Uterine smooth muscle cell (primary cell): Measurements from ENCODE around the gene ICAM2. TPM values are rescaled to one million over a fixed set of nuclear protein-coding genes. Genes with fewer than 3 reads are reported as not detected.

Source experiments
- total RNA-seq: library from RNA; depleted of rRNA; stranded (reverse); fragments of >200 nt; gene quantifications from 2 replicates; pipeline ENCODE4 v1.2.3, GENCODE V29; 2014

The ICAM2 gene
- 1.2 and 3.4 TPM in 2 replicates for total RNA-seq

GRCh38 chr17:64020056-64020766 is at the start of gene ICAM2:
ICAM2 (minus strand) TSS chr17:64020633; CDS start chr17:64006691, 13,942 bp downstream.

GRCh38 chr17:63998050-63998720 is 22.2 kb downstream of the ICAM2 start, which contains the start of gene PRR29:
PRR29 (plus strand) TSS chr17:63998351; CDS start chr17:63998365, 14 bp downstream.

GRCh38 chr17:63972796-63973195 is 47.6 kb downstream of the ICAM2 start, which contains the start of gene SCN4A:
SCN4A (minus strand) TSS chr17:63972918; CDS start chr17:63972841, 77 bp downstream.

Other genes starting within 250 kb of the ICAM2 start
- gene CCDC47, start 247.0 kb downstream of the ICAM2 start, total RNA-seq, result 88.6 and 100 TPM in 2 replicates
- gene DDX42, start 246.5 kb downstream of the ICAM2 start, total RNA-seq, result 75.2 and 78.4 TPM in 2 replicates
- 54.9 and 99.6 TPM in 2 replicates for gene PSMC5, start 193.2 kb downstream of the ICAM2 start, total RNA-seq
- 63.1 and 73.0 TPM in 2 replicates for gene FTSJ3, start 193.0 kb downstream of the ICAM2 start, total RNA-seq
- gene SMARCD2, start 177.9 kb downstream of the ICAM2 start, total RNA-seq, result 78.2 and 108 TPM in 2 replicates
- under 0.01 TPM in 1 of 2 replicates, not detected in the other for gene CSH2, start 147.0 kb downstream of the ICAM2 start, total RNA-seq
- gene GH2, start 138.7 kb downstream of the ICAM2 start, total RNA-seq, result not detected in 2 replicates
- gene CSH1, start 124.1 kb downstream of the ICAM2 start, total RNA-seq, result not detected in 2 replicates
- gene CSHL1, start 109.4 kb downstream of the ICAM2 start, total RNA-seq, result not detected in 2 replicates
- not detected in 2 replicates for gene GH1, start 101.8 kb downstream of the ICAM2 start, total RNA-seq
- gene CD79B, start 88.3 kb downstream of the ICAM2 start, total RNA-seq, result 0.12 TPM in 1 of 2 replicates, not detected in the other
- gene SCN4A, start 47.7 kb downstream of the ICAM2 start, total RNA-seq, result under 0.01 TPM in 2 replicates
- 0.11 and 0.25 TPM in 2 replicates for gene PRR29, start 22.3 kb downstream of the ICAM2 start, total RNA-seq
- 13.8 and 33.4 TPM in 2 replicates for gene ERN1, start 109.5 kb upstream of the ICAM2 start, total RNA-seq
- gene TEX2, start 242.6 kb upstream of the ICAM2 start, total RNA-seq, result 23.8 and 31.4 TPM in 2 replicates